Neuronal stem cell (in vitro differentiated cells): ENCODE results near the gene PSMD7.
A peak's percentile ranks its signal among the peaks of the same experiment; 100 is the strongest.

ENCODE experiments used
- DNase-seq: peaks from one replicate; pipeline ENCODE4 v3.0.0-alpha.2; 2013; ENCODE audit warnings: low spot score
- H2AFZ ChIP-seq: one replicate; pipeline ENCODE4 v1.6.1; 2013; ENCODE audit warnings: mild to moderate bottlenecking, low read length, inconsistent platforms
- H2AK5ac ChIP-seq: 2 replicates; pipeline ENCODE4 v1.6.1; 2013; ENCODE audit warnings: low read depth, mild to moderate bottlenecking, inconsistent platforms, low read length, moderate library complexity, mixed read lengths
- H2BK120ac ChIP-seq: 2 replicates; pipeline ENCODE4 v1.6.1; 2013; ENCODE audit warnings: low read depth, mild to moderate bottlenecking, inconsistent platforms, low read length, moderate library complexity, mixed read lengths
- H2BK12ac ChIP-seq: one replicate; pipeline ENCODE4 v1.6.1; 2013; ENCODE audit warnings: low read length, inconsistent platforms
- H2BK15ac ChIP-seq: 2 replicates; pipeline ENCODE4 v1.6.1; 2013; ENCODE audit warnings: mild to moderate bottlenecking, low read length, inconsistent platforms, mixed read lengths
- H2BK5ac ChIP-seq: one replicate; pipeline ENCODE4 v1.6.1; 2013; ENCODE audit warnings: inconsistent platforms, mild to moderate bottlenecking, low read length, moderate library complexity
- H3K14ac ChIP-seq: one replicate; pipeline ENCODE4 v1.6.1; 2013; ENCODE audit warnings: low read length, inconsistent platforms
- H3K18ac ChIP-seq: 2 replicates; pipeline ENCODE4 v1.6.1; 2013; ENCODE audit warnings: low read length, inconsistent platforms
- H3K23ac ChIP-seq: 2 replicates; pipeline ENCODE4 v1.6.1; 2013; ENCODE audit warnings: low read depth, mild to moderate bottlenecking, mixed read lengths, low read length, inconsistent platforms; ENCODE audit not compliant: poor library complexity
- H3K27ac ChIP-seq: replicated peaks from 3 replicates; pipeline ENCODE4 v1.5.1; 2013; ENCODE audit warnings: low read length, inconsistent platforms
- H3K27me3 ChIP-seq, 3 experiments: 2 replicates each; pipeline ENCODE4 v1.6.1; 2013; ENCODE audit warnings: low read length in 3 of 3, mild to moderate bottlenecking in 2 of 3, inconsistent platforms in 1 of 3, low read depth in 1 of 3, mixed read lengths in 1 of 3, moderate library complexity in 1 of 3; ENCODE audit not compliant: control insufficient read depth in 3 of 3, insufficient read depth in 3 of 3
- H3K36me3 ChIP-seq, 2 donors: replicated peaks in 1 of 2; 2 replicates each; pipeline ENCODE4 v1.6.1; 2013; ENCODE audit warnings: low read length in 2 of 2; ENCODE audit not compliant: control insufficient read depth in 2 of 2, insufficient read depth in 2 of 2
- H3K4ac ChIP-seq: 2 replicates; pipeline ENCODE4 v1.6.1; 2013; ENCODE audit warnings: inconsistent platforms, mild to moderate bottlenecking, low read length, moderate library complexity
- H3K4me1 ChIP-seq, 2 donors: 1 replicate in 1 of 2; 2 replicates in 1 of 2; pipeline ENCODE4 v1.6.1; 2013; ENCODE audit warnings: low read length in 2 of 2, low read depth in 1 of 2; ENCODE audit not compliant: control insufficient read depth in 2 of 2, insufficient read depth in 1 of 2
- H3K4me2 ChIP-seq: one replicate; pipeline ENCODE4 v1.6.1; 2013; ENCODE audit warnings: mild to moderate bottlenecking, low read length, inconsistent platforms; ENCODE audit not compliant: insufficient read depth, poor library complexity, severe bottlenecking
- H3K4me3 ChIP-seq, 2 donors: 2 replicates each; pipeline ENCODE4 v1.5.1; 2013; ENCODE audit warnings: low read length in 2 of 2, mild to moderate bottlenecking in 2 of 2, inconsistent platforms in 1 of 2, moderate library complexity in 1 of 2
- H3K79me1 ChIP-seq: one replicate; pipeline ENCODE4 v1.6.1; 2013; ENCODE audit warnings: low read depth, mild to moderate bottlenecking, inconsistent platforms, low read length, moderate library complexity
- H3K9ac ChIP-seq: one replicate; pipeline ENCODE4 v1.6.1; 2013; ENCODE audit warnings: mild to moderate bottlenecking, low read depth, low read length, inconsistent platforms; ENCODE audit not compliant: poor library complexity
- H3K9me3 ChIP-seq, 2 donors: replicated peaks in 1 of 2; 2 replicates each; pipeline versions ENCODE3 to v1.6.1; 2013; ENCODE audit warnings: low read length in 2 of 2, mild to moderate bottlenecking in 2 of 2, inconsistent platforms in 1 of 2, low read depth in 1 of 2, mixed read lengths in 1 of 2, moderate library complexity in 1 of 2; ENCODE audit not compliant: control insufficient read depth in 2 of 2, insufficient read depth in 1 of 2
- H4K8ac ChIP-seq: one replicate; pipeline ENCODE4 v1.6.1; 2013; ENCODE audit warnings: low read depth, mild to moderate bottlenecking, inconsistent platforms, low read length, moderate library complexity
- H4K91ac ChIP-seq: one replicate; pipeline ENCODE4 v1.6.1; 2013; ENCODE audit warnings: low read length, low read depth, mild to moderate bottlenecking, inconsistent platforms; ENCODE audit not compliant: poor library complexity
- WGBS, 2 donors: extraction: QIAGEN DNeasy Blood & Tissue Kit; methylation state at CpG; one replicate each; pipeline ENCODE4 v1.1.7; 2013; ENCODE audit warnings: missing lambda C conversion rate in 2 of 2, mixed read lengths in 1 of 2; ENCODE audit not compliant: insufficient read length in 2 of 2, insufficient replicate concordance in 1 of 2; ENCODE audit errors: extremely low coverage in 2 of 2; 5-methylcytosine and 5-hydroxymethylcytosine counted together

PSMD7 gene

GRCh38 chr16:74268372-74268782, 28.2 kb upstream of the PSMD7 start:
- no peak overlapping the region for H3K23ac ChIP-seq
- H2BK120ac ChIP-seq, result no peak overlapping the region
- H3K9ac ChIP-seq, result no peak overlapping the region
- H3K27me3 ChIP-seq, result no peaks in the 10 kb centered on the region
- peak overlapping the region; percentile 15 for H2AFZ ChIP-seq
- no peak overlapping the region for H3K14ac ChIP-seq
- H2AK5ac ChIP-seq, result no peak overlapping the region
- no peak overlapping the region for H3K4me3 ChIP-seq
- no peak overlapping the region for H3K27ac ChIP-seq
- no peak overlapping the region for H3K4me2 ChIP-seq
- no peaks in the 10 kb centered on the region for H3K36me3 ChIP-seq
- H2BK15ac ChIP-seq, result no peak overlapping the region
- H3K4ac ChIP-seq, result no peak overlapping the region
- H2BK12ac ChIP-seq, result no peak overlapping the region
- no peaks in the 10 kb centered on the region for H3K9me3 ChIP-seq
- no peaks in the 10 kb centered on the region for H3K4me1 ChIP-seq
- no peak overlapping the region for H2BK5ac ChIP-seq
- WGBS, 2 donors, result no CpG with 5 or more reads among the region's 3 CpGs
- no peak overlapping the region for H3K18ac ChIP-seq
- no peaks in the 10 kb centered on the region for H3K79me1 ChIP-seq
- H4K8ac ChIP-seq, result no peak overlapping the region
- no peak overlapping the region for H4K91ac ChIP-seq
- no peak for DNase-seq

DNA sequence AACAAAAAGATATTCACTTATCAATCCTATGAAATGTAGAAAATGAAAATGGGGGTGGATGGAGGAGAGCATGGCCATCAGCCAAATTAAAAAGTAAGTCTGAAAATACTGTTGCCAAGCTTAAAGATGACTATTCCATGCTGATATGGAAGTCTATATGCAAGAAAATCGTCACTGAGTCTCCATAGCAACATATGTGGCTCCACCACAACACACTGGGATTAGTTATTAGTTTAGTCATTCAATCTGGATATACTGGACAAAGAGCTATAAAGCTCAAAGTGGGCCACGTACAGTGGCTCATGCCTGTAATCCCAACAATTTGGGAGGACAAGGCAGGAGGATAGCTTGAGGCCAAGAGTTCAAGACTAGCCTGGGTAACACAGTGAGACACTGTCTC, 24.7 kb upstream of the PSMD7 start:
- Histone ChIP-seq H3K9ac (no peak overlapping the region), H2AK5ac (no peak overlapping the region), H2BK15ac (no peak overlapping the region), H4K91ac (no peak overlapping the region), H2BK5ac (no peak overlapping the region), H3K14ac (no peak overlapping the region), H3K4me2 (no peak overlapping the region), H4K8ac (no peak overlapping the region), H3K4me1 (peaks cover 0 to 9% of the 10 kb centered on the region in 2 donors), H3K27me3 (no peaks in the 10 kb centered on the region), H3K23ac (no peak overlapping the region), H2BK12ac (no peak overlapping the region), H2AFZ (no peak overlapping the region), H3K79me1 (no peaks in the 10 kb centered on the region), H3K27ac (no peak overlapping the region), H3K9me3 (no peaks in the 10 kb centered on the region), H3K18ac (no peak overlapping the region), H3K4me3 (no peak overlapping the region), H3K36me3 (no peaks in the 10 kb centered on the region), H2BK120ac (no peak overlapping the region), H3K4ac (no peak overlapping the region)
- no peak for DNase-seq
- WGBS, 2 donors, result no CpG with 5 or more reads among the region's 2 CpGs

GRCh38 chr16:74275031-74275636, 21.5 kb upstream of the PSMD7 start:
- H3K14ac ChIP-seq, result no peak overlapping the region
- no peak overlapping the region for H3K4ac ChIP-seq
- no peaks in the 10 kb centered on the region for H3K27me3 ChIP-seq
- no peak overlapping the region for H4K91ac ChIP-seq
- H3K36me3 ChIP-seq, result no peaks in the 10 kb centered on the region
- H2BK15ac ChIP-seq, result no peak overlapping the region
- H3K9me3 ChIP-seq, result peaks cover 0 to 2% of the 10 kb centered on the region in 2 donors
- no peak overlapping the region for H3K23ac ChIP-seq
- peaks cover 1 to 14% of the 10 kb centered on the region in 2 donors for H3K4me1 ChIP-seq
- H3K4me2 ChIP-seq, result no peak overlapping the region
- H4K8ac ChIP-seq, result no peak overlapping the region
- no peak overlapping the region for H2AFZ ChIP-seq
- no peak overlapping the region for H3K9ac ChIP-seq
- no peak for DNase-seq
- no peak overlapping the region for H2AK5ac ChIP-seq
- H3K79me1 ChIP-seq, result no peaks in the 10 kb centered on the region
- no peak overlapping the region for H2BK120ac ChIP-seq
- no peak overlapping the region for H2BK12ac ChIP-seq
- WGBS, 2 donors, result no CpG with 5 or more reads among the region's 2 CpGs
- H3K18ac ChIP-seq, result no peak overlapping the region
- no peak overlapping the region for H2BK5ac ChIP-seq
- no peak overlapping the region for H3K27ac ChIP-seq
- no peak overlapping the region for H3K4me3 ChIP-seq

DNA sequence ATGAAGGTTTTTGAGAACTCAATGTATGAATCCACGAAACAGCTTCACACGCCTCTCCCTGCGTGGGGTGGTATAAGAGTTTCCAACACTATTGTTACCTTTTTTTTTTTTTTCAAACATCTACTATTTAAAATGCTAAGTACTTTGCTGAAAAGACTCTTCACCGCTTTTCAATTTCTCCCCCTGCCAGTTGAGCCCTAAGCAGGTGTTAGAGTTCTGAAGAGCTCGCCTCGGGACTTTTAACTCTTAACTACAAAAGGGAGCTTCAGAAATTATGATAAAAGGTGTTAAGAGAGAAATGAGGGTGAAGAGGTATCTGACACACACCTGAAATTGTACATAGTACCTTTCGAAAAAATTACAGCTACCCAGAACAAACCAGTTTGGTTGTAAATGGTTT, 20.9 kb upstream of the PSMD7 start:
- Histone ChIP-seq H2BK120ac (no peak overlapping the region), H3K79me1 (no peaks in the 10 kb centered on the region), H3K4me2 (no peak overlapping the region), H2BK15ac (no peak overlapping the region), H3K27me3 (no peaks in the 10 kb centered on the region), H3K4ac (no peak overlapping the region), H2BK5ac (no peak overlapping the region), H4K8ac (no peak overlapping the region), H3K4me3 (no peak overlapping the region), H4K91ac (no peak overlapping the region), H3K23ac (no peak overlapping the region), H3K4me1 (peaks cover 1 to 14% of the 10 kb centered on the region in 2 donors), H3K9ac (no peak overlapping the region), H2AFZ (no peak overlapping the region), H2AK5ac (no peak overlapping the region), H3K27ac (no peak overlapping the region), H2BK12ac (no peak overlapping the region), H3K14ac (no peak overlapping the region), H3K18ac (no peak overlapping the region), H3K9me3 (peaks cover 0 to 2% of the 10 kb centered on the region in 2 donors), H3K36me3 (no peaks in the 10 kb centered on the region)
- WGBS, 2 donors, result no CpG with 5 or more reads among the region's 7 CpGs
- DNase-seq, result no peak
